Dedifferentiated amniotic fluid mesenchymal stem cell (primary cell): Measurements from ENCODE around the gene CD160.
"Not testable (repeated sequence)": the region's sequence is repeated elsewhere in the genome, so short reads cannot be mapped to it uniquely, and the experiment has no call there.

Experiments used
- DNase-seq: peaks from one replicate; pipeline ENCODE4 v3.0.0-alpha.2; 2016; ENCODE audit errors: extremely low spot score

The CD160 gene

DNA sequence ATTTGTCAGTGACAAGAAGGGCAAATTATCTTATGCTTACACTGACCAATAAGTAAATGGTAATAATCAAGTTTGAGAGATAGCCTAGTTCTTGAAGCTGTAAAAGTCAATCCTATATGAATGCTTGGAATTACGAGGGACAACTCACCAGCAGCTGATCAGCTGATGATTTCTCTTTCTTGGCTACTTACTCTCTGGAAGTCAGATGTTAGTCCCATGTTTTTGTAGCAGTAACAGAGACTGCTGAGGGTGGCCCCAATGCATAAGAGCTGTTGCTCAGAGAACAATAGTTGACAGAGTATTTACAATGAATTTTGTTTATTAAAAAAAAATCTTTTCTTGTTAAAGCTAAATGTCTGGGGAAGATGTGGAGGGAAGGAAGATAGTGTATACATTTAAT is 39.3 kb downstream of the CD160 start:
- DNase-seq: no peak

DNA sequence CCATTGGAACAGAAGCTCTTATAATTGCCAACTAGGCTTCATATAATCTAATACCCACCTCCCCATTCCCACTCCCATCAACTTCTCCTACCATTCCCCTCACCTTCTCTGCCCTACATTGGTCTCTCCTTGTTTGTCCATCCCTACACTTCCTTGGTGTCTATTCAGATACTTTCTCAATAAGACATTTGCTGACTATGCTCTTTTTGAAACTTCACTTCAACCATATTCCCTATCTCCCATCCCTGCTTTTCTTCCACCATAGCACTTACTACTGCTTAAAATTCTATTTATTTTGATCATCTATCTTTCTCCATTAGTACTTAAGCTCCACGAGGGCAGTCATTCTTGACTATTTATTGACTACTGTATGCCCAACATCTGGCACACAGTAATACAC is 40.4 kb downstream of the CD160 start:
- no peak for DNase-seq

GRCh38 chr1:145760395-145760949 is 41.2 kb downstream of the CD160 start:
- not testable (repeated sequence) for DNase-seq

- DNase-seq: not testable (repeated sequence)
These were observed 42.2 kb downstream of the CD160 start for GRCh38 chr1:145761498-145761897.

DNA sequence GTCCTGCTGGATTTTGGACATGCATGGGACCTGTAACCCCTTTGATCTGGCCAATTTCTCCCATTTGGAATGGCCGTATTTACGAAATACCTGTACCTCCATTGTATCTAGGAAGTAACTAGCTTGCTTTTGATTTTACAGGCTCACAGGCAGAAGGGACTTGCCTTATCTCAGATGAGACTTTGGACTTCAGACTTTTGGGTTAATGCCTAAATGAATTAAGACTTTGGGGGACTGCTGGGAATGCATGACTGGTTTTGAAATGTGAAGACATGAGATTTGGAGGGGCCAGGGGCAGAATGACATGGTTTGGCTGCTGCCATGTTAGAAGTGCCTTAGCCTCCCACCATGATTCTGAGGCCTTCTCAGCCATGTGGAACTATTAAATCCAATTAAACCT is 42.7 kb downstream of the CD160 start:
- not testable (repeated sequence) for DNase-seq

DNA sequence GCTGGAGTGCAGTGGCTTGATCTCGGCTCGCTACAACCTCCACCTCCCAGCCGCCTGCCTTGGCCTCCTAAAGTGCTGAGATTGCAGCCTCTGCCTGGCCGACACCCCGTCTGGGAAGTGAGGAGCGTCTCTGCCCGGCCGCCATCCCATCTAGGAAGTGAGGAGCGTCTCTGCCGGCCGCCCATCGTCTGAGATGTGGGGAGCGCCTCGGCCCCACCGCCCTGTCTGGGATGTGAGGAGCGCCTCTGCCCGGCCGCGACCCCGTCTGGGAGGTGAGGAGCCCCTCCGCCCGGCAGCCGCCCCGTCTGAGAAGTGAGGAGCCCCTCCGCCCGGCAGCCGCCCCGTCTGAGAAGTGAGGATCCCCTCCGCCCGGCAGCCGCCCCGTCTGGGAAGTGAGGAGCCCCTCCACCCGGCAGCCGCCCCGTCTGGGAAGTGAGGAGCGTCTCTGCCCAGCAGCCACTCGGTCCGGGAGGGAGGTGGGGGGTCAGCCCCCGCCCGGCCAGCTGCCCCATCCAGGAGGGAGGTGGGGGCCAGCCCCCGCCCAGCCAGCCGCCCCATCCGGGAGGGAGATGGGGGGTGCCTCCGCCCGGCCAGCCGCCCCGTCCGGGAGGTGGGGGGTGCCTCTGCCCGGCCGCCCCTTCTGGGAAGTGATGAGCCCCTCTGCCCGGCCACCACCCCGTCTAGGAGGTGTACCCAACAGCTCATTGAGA is 45.1 kb downstream of the CD160 start:
- not testable (repeated sequence) for DNase-seq

- not testable (repeated sequence) for DNase-seq
These were observed 45.8 kb downstream of the CD160 start for GRCh38 chr1:145765127-145765526.

- not testable (repeated sequence) for DNase-seq
These were observed 46.5 kb downstream of the CD160 start for GRCh38 chr1:145765585-145766360.

GRCh38 chr1:145766926-145767325 is 47.6 kb downstream of the CD160 start:
- DNase-seq: not testable (repeated sequence)

GRCh38 chr1:145768004-145768403 is 48.7 kb downstream of the CD160 start:
- DNase-seq: not testable (repeated sequence)

DNA sequence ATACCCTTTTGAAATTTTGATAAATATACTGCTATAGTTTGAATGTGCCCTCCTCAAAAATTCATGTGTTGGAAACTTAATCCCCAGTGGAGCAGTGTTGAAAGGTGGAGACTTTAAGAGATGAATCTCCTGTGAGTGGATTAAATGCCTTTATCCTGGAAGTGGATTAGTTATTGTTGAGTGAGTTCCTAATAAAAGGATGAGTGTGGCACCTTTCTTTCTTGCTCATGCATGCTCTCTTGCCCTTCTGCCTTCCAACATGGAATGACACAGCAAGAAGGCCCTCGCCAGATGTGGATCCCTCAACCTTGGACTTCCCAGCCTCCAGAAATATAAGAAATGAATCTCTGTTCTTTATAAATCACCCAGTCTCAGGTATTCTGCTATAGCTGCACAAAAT is 51.8 kb downstream of the CD160 start:
- DNase-seq: no peak

- DNase-seq: no peak
These were observed 54.1 kb downstream of the CD160 start for GRCh38 chr1:145773423-145773822.

DNA sequence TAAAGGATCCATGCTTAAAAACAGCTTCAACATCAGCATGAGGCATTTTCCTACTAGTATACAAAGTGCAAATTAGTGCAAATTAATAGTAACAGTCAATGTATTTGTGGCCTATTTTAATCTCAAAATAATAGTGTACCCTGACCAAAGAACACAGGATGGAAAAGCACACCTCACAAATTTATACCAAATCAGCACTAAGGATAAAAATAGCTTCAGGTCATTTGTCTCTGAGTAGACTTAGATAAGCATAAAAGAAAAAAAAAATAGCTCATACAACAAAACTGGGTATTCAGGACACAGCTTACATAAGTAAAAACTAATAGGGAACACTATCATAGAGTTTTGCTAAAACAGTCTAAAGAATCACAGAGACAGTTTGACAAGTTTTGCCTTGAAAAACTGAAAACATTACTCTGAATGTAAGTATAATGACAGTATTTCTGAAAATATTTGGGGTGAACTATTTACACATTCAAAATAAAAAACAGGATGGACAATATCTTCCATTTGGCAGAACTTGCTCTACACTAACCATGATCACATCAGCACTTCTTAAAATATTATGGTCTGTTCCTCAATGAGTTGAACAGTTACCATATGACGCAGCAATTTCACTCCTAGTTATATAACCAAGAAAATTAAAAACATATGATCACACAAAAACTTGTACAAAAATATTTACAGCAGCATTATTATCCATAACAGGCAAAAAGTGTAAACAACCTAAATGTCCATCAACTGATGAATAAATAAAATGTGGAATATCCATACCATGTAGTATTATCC is 58.3 kb downstream of the CD160 start:
- no peak for DNase-seq

DNA sequence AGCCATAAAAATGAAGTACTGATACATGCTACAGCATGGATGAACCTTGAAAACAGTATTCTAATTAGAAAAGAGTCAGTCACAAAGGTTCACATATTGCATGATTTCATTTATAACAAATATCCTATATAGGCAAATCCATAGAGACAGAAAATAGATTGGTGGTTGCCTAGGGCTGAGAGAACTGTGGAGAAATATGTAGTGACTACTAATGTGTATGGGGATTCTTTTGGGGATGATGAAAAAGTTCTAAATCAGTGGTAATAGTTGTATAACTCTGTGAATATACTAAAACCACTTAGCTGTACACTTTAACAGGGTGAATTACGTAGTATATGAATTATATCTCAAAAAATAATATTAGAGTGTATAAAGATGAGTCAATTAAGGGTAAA is 58.8 kb downstream of the CD160 start:
- peak; percentile 67 for DNase-seq

DNA sequence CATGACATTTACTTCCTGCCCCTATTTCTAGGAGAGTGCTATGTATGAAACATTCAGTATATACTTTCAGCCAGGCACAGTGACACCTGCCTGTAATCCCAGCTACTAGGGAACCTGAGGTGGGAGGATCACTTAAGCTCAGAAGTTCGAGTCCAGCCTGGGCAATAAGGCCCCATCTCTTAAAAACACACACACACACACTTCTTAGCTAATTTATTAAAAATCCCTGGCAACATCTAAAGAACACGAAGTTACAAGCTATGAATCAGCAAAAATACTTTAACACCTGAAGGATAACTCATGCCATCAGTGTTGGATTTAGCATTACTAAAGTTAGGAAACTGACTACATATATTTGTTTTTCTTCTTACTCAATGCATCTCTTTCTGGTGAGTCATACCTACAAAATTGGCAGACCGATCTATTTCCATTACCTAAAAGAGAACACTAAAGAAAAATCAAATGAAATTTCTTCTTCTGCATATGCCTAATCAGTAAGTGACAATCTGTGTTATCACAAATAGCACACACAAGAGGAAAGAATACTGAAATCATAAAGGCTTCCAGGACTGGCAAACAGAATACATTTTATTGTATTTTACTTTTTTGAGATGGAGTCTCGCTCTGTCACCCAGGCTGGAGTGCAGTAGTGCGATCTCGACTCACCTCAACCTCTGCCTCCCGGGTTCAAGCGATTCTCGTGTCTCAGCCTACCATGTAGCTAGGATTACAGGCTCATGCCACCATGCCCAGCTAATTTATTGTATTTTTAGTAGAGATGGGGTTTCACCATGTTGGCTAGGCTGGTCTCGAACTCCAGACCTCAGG is 63.2 kb downstream of the CD160 start:
- peak; percentile 88 for DNase-seq

- DNase-seq: no peak
These were observed 65.1 kb downstream of the CD160 start for GRCh38 chr1:145784409-145784808.

- DNase-seq: peak; percentile 32
These were observed 66.2 kb downstream of the CD160 start for GRCh38 chr1:145785547-145785946.

DNA sequence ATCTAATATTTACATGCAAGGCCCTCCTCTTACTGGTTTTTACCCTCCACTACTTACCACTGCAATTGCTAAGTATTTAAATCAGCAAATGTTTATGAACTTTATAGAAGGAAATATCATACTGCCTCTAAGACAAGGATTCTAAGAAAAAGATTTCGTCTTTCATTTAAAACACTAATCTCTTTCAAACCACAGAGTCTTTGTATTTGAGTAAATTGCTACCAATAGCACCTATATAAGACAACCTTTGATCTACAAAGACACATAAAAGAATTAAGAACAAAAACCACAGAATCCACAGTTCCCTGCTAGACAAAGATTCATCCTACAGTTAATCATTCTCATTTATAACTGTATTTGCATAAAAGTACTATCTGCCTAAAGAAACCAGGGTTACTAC is 67.0 kb downstream of the CD160 start:
- no peak for DNase-seq

DNA sequence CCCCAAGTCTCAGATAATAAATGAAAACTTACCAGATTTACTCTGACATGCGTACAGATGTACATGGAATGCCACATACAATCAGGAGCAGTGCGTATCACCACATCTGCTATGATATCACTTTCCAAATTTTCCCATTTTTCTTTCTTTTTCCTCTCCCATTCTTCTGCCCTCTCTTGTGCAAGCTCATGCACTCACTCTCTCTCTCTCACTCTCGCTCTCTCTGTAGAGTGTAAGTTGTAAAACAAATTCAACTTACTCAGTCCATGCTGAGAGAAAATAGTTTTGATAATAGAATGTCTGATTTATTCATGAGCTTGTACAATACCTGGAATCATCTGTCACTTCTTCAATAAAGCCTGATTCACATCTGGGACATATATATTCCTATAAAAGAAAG is 69.3 kb downstream of the CD160 start:
- DNase-seq: no peak
